Measurements from ENCODE around the gene OR1L8.
"Not testable (repeated sequence)": the region's sequence is repeated elsewhere in the genome, so short reads cannot be mapped to it uniquely, and the experiment has no call there.

Gene OR1L8

DNA sequence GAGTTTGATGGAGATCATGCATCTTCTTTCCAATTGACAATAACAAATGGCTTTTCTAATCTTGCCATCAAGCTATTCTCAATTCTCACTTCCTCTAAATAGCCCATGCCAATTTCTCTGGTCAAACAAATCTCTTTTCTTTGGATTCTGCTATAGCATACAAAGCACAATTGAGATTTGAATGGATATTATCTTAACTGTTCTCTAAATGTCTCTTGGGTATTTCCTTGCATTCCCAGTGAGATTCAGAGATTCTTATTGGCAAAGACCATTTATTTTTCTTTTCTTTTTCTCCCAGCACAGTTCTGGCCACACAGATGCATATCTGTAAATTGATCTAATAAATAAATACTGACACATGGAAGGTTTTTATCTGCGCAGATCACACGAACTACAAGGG lies 30.4 kb downstream of the OR1L8 start, which contains the start of gene OR1N2:
Gene OR1N2, plus strand, starts transcription at position 301 of the 400 bp plus-strand sequence. CDS start 100 bp downstream, outside the sequence.
- FAIRE-seq: no peak
- no peak for DNase-seq (ENCODE audit: insufficient read length)
- no peak for TF ChIP-seq POLR2AphosphoS5 (IDR thresholded peaks at IDR 0.05; ENCODE audit: low read depth, low read length)
- TF ChIP-seq TAF1 (IDR thresholded peaks at IDR 0.05; ENCODE audit: borderline replicate concordance, low read depth, low read length): no peak
- no peak for TF ChIP-seq POLR2A (IDR thresholded peaks at IDR 0.05; ENCODE audit: low read depth, low read length)

DNA sequence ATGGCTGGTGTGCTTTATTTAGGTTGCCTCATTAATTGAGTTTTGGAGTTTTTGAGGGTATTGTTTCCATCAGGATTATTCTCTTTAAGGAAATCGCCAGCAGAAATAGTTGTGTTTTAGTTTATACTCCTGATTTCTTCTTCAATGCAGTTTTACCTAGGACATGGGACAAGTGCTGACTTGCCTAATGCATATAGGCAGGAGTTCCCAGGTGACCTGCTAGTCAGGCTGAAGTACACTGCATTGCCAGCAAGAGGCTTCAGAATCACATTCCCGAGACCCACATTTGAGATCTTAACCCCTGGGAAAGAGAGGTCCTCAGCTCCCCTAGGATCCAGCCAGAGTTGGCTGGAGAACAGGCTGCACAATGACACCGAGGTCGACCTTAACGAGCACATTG lies 31.8 kb downstream of the OR1L8 start:
- TF ChIP-seq POLR2AphosphoS5 (IDR thresholded peaks at IDR 0.05; ENCODE audit: low read depth, low read length): no peak
- TF ChIP-seq TAF1 (IDR thresholded peaks at IDR 0.05; ENCODE audit: borderline replicate concordance, low read depth, low read length): no peak
- no peak for TF ChIP-seq POLR2A (IDR thresholded peaks at IDR 0.05; ENCODE audit: low read depth, low read length)
- no peak for FAIRE-seq
- no peak for DNase-seq (ENCODE audit: insufficient read length)

DNA sequence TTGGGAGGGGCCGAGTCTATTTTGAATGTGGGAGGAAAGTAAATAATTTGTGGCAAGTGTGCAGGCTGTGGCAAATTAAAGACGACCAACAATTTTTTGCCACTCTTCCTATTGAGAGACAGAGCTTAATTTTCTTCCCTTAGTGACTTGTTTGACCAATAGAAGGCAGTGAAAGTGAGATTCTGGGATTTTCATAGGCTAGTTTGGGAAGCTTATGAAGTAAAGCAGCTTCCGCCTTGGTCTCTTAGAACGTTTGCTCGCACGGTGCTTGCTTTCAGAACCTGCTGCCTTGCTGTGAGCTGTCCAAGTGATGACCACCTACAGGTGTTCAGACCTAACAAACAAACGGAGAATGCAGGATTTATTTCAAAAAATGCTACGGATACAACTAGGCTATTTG lies 37.0 kb downstream of the OR1L8 start:
- FAIRE-seq (no peak), DNase-seq (ENCODE audit: insufficient read length) (no peak)
- TF ChIP-seq TAF1 (IDR thresholded peaks at IDR 0.05; ENCODE audit: borderline replicate concordance, low read depth, low read length) (no peak), POLR2AphosphoS5 (IDR thresholded peaks at IDR 0.05; ENCODE audit: low read depth, low read length) (no peak), POLR2A (IDR thresholded peaks at IDR 0.05; ENCODE audit: low read depth, low read length) (no peak)

DNA sequence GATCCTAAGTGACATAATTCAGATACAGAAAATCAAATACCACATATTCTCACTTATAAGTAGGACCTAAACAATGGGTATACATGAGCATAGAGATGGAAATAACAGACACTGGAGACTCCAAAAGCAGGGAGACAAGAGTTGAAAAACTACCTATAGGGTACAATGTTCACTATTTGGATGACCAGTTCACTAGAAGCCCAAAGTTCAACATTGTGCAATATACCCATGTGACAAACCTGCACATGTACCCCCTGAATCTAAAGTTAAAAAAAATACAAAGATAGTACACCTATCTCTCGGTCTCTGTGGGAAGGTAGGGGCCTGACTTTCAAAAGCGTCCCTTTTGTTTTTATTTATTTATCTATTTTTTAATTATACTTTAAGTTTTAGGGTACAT lies 44.4 kb downstream of the OR1L8 start:
- DNase-seq (ENCODE audit: insufficient read length) (no peak), FAIRE-seq (no peak)
- TF ChIP-seq POLR2A (IDR thresholded peaks at IDR 0.05; ENCODE audit: low read depth, low read length) (no peak), TAF1 (IDR thresholded peaks at IDR 0.05; ENCODE audit: borderline replicate concordance, low read depth, low read length) (no peak), POLR2AphosphoS5 (IDR thresholded peaks at IDR 0.05; ENCODE audit: low read depth, low read length) (no peak)

DNA sequence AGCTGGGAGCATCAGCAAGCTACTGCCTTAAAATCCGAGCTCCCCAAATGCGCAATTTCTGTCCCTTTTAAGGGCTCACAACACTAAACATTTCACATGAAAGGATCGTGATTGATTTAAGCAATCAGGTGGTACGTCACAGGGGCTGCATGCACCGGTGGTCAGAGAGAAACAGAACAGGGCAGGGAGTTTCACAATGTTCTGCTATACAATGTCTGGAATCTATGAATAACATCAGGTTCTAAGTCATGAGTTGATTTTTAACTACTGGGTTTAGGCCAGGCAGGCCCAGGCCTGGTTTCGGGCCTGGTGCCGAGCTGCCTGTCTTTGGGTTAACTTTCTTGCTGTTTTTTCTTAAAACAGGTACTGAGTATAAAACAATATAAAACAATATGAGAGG lies 46.1 kb downstream of the OR1L8 start:
- DNase-seq (ENCODE audit: insufficient read length); FAIRE-seq: not testable (repeated sequence)

DNA sequence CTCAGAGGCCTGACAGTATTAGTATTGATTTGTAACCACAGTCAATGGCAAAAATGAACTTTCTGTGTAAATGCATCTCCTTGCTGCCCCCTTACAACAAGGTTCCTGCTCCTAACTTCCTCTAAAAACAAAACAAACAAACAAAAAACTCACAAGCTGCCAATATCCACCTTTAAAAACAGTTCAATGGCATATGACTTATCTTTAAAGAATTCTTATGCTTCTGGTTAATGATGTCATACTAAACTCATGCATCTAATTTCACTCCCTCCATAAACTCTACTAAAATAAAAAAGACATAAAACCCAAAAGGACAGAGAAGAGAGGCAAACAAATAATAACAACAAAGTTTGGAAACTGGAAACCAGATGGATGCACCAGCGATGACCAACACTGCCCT lies 47.0 kb downstream of the OR1L8 start:
- DNase-seq (ENCODE audit: insufficient read length): no peak
- FAIRE-seq: no peak
- TF ChIP-seq POLR2AphosphoS5 (IDR thresholded peaks at IDR 0.05; ENCODE audit: low read depth, low read length) (no peak), TAF1 (IDR thresholded peaks at IDR 0.05; ENCODE audit: borderline replicate concordance, low read depth, low read length) (no peak), POLR2A (IDR thresholded peaks at IDR 0.05; ENCODE audit: low read depth, low read length) (no peak)

DNA sequence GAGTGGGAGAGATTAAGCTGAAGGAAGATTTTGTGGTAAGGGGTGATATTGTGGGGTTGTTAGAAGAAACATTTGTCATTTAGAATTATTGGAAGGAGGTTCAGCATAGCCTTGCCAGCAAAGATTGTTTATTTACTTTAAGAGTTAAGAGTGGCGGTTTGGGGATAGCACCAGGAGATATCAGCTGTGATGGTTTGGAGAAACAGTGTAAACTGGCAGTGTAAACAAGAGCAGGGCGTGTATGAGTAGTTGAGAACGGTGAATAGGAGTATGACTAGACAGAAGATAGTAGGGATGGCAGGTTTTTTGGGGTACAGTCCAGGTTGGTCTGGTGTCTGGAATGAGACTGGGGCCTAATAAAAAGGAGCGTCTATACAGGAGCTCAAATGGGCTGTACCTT lies 52.0 kb downstream of the OR1L8 start:
- not testable (repeated sequence) for FAIRE-seq; DNase-seq (ENCODE audit: insufficient read length)

DNA sequence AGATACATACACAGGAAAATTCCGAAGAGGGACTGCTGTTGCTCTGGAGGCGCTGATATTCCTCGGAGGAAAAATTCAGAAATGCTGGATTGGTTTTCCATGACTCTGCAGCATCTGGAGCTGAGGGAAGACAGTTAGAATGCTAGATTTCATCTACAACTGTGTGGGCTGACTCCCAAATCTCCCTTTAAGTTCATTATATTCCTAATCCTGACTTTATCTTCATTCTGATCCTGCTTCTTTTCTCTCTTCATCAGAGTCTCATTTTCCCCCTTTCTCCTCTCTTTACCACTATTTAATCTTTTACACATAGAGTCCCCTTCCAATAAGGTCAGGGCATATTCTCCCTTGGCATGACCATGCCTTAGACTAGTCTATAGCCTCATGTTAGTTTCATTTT lies 56.0 kb downstream of the OR1L8 start, which contains the start of gene OR1N1:
Gene OR1N1, minus strand, starts transcription at position 101 of the 400 bp plus-strand sequence. Its CDS starts 0 bp downstream, at position 101.
- FAIRE-seq: no peak
- DNase-seq (ENCODE audit: insufficient read length): no peak
- TF ChIP-seq POLR2AphosphoS5 (IDR thresholded peaks at IDR 0.05; ENCODE audit: low read depth, low read length): no peak
- TF ChIP-seq TAF1 (IDR thresholded peaks at IDR 0.05; ENCODE audit: borderline replicate concordance, low read depth, low read length): no peak
- no peak for TF ChIP-seq POLR2A (IDR thresholded peaks at IDR 0.05; ENCODE audit: low read depth, low read length)

DNA sequence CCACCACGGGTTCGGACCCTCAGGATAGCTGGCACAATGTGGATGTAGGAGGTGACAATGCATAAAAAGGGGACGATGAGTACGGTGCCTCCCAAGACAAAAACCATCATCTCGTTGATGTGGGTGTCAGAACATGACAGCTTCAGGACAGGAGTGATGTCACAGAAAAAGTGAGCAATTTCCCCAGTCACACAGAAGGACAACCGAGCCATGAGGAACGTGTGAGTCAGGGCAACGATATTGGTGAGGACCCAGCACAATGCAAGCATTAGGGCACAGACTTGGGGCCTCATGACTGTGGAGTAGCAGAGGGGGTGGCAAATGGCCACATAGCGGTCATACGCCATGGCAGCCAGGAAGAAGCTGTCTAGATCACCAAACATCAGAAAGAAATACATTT lies 56.6 kb downstream of the OR1L8 start:
- no peak for DNase-seq (ENCODE audit: insufficient read length)
- no peak for FAIRE-seq
- TF ChIP-seq TAF1 (IDR thresholded peaks at IDR 0.05; ENCODE audit: borderline replicate concordance, low read depth, low read length) (no peak), POLR2A (IDR thresholded peaks at IDR 0.05; ENCODE audit: low read depth, low read length) (no peak), POLR2AphosphoS5 (IDR thresholded peaks at IDR 0.05; ENCODE audit: low read depth, low read length) (no peak)

DNA sequence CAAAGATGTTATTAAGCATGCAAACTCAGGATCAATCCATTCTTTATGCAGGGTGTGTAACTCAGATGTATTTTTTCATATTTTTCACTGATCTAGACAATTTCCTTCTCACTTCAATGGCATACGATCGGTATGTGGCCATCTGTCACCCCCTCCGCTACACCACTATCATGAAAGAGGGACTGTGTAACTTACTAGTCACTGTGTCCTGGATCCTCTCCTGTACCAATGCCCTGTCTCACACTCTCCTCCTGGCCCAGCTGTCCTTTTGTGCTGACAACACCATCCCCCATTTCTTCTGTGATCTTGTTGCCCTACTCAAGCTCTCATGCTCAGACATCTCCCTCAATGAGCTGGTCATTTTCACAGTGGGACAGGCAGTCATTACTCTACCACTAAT lies 63.8 kb downstream of the OR1L8 start:
- FAIRE-seq (no peak), DNase-seq (ENCODE audit: insufficient read length) (no peak)
- TF ChIP-seq TAF1 (IDR thresholded peaks at IDR 0.05; ENCODE audit: borderline replicate concordance, low read depth, low read length): no peak
- no peak for TF ChIP-seq POLR2AphosphoS5 (IDR thresholded peaks at IDR 0.05; ENCODE audit: low read depth, low read length)
- TF ChIP-seq POLR2A (IDR thresholded peaks at IDR 0.05; ENCODE audit: low read depth, low read length): no peak

DNA sequence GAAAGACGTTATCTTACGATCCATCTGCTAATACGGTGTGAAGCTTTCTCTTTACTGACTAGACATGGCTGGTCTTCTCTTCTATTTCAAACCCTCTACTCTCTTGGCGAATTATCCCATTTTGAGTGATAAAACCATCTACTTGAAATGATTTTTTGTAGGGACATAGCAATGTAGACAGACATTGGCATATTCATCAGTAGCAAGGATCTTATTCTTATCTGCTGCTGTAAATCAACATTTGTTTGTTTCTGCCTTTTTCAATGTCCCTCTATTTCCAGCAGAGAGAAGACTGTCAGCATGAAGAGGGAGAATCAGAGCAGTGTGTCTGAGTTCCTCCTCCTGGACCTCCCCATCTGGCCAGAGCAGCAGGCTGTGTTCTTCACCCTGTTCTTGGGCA lies 64.3 kb downstream of the OR1L8 start, which contains the start of gene OR1J4:
Gene OR1J4, plus strand, starts transcription at position 301 of the 400 bp plus-strand sequence. Its CDS starts 0 bp downstream, at position 301.
- no peak for DNase-seq (ENCODE audit: insufficient read length)
- TF ChIP-seq POLR2AphosphoS5 (IDR thresholded peaks at IDR 0.05; ENCODE audit: low read depth, low read length) (no peak), TAF1 (IDR thresholded peaks at IDR 0.05; ENCODE audit: borderline replicate concordance, low read depth, low read length) (no peak), POLR2A (IDR thresholded peaks at IDR 0.05; ENCODE audit: low read depth, low read length) (no peak)

DNA sequence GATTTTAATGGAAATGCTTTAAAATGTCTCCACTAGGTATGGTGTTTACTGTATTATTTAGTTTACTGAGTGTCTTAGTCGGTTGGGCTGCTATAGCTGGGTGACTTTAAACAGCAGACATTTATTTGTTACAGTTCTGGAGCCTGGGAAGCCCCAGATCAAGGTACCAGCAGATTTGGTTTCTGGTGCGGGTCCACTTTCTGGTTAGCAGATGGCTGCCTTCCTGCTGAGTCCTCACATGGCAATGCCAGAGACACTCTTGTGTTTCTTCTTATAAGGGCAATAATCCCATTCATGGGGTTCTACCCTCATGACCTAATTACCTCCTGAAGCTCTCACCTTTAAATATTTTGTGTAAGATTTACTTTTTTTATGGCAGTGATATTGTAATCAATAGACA lies 65.0 kb downstream of the OR1L8 start:
- DNase-seq (ENCODE audit: insufficient read length): no peak
- TF ChIP-seq TAF1 (IDR thresholded peaks at IDR 0.05; ENCODE audit: borderline replicate concordance, low read depth, low read length) (no peak), POLR2AphosphoS5 (IDR thresholded peaks at IDR 0.05; ENCODE audit: low read depth, low read length) (no peak), POLR2A (IDR thresholded peaks at IDR 0.05; ENCODE audit: low read depth, low read length) (no peak)
- FAIRE-seq: no peak

More for the DNA sequence above, 64.3 kb downstream of the OR1L8 start, which contains the start of gene OR1J4:
- no peak for FAIRE-seq
